Fibroblast of skin of left quadriceps (primary cell): ENCODE data around the gene EHMT1.

Experiments used
- DNase-seq, 2 experiments: peaks; one replicate each; pipeline ENCODE4 v3.0.0-alpha.2; 2013; ENCODE audit warnings: low read depth in 2 of 2

The EHMT1 gene

GRCh38 chr9:137825324-137825989 lies 206.7 kb downstream of the EHMT1 start:
- DNase-seq, result no peak

GRCh38 chr9:137827908-137828526 lies 209.2 kb downstream of the EHMT1 start:
- DNase-seq, result no peak

GRCh38 chr9:137828527-137829259 lies 209.9 kb downstream of the EHMT1 start:
- peak in 1 of 2 experiments; percentile 1 for DNase-seq

- no peak for DNase-seq
These were observed 210.6 kb downstream of the EHMT1 start for GRCh38 chr9:137829260-137829996.

GRCh38 chr9:137832191-137832700 lies 213.4 kb downstream of the EHMT1 start:
- DNase-seq, result no peak

GRCh38 chr9:137832830-137833590 lies 214.2 kb downstream of the EHMT1 start:
- DNase-seq, result no peak

- no peak for DNase-seq
These were observed 215.2 kb downstream of the EHMT1 start for GRCh38 chr9:137833721-137834613.

GRCh38 chr9:137834846-137835546 lies 216.2 kb downstream of the EHMT1 start:
- DNase-seq, result no peak

GRCh38 chr9:137836151-137836830 lies 217.5 kb downstream of the EHMT1 start:
- DNase-seq, result no peak

- DNase-seq, result no peak
These were observed 218.0 kb downstream of the EHMT1 start for GRCh38 chr9:137836831-137837241.

- DNase-seq, result no peak
These were observed 218.8 kb downstream of the EHMT1 start for GRCh38 chr9:137837345-137838278.

GRCh38 chr9:137838576-137838975 lies 219.8 kb downstream of the EHMT1 start:
- no peak for DNase-seq

GRCh38 chr9:137843355-137843754 lies 224.6 kb downstream of the EHMT1 start:
- DNase-seq, result no peak

GRCh38 chr9:137851516-137852267 lies 232.9 kb downstream of the EHMT1 start:
- DNase-seq, result no peak

GRCh38 chr9:137853392-137853995 lies 234.7 kb downstream of the EHMT1 start:
- DNase-seq, result no peak

GRCh38 chr9:137860361-137860760 lies 241.6 kb downstream of the EHMT1 start:
- no peak for DNase-seq
